ENCODE measurements around the gene IL12RB1.

Gene IL12RB1

DNA sequence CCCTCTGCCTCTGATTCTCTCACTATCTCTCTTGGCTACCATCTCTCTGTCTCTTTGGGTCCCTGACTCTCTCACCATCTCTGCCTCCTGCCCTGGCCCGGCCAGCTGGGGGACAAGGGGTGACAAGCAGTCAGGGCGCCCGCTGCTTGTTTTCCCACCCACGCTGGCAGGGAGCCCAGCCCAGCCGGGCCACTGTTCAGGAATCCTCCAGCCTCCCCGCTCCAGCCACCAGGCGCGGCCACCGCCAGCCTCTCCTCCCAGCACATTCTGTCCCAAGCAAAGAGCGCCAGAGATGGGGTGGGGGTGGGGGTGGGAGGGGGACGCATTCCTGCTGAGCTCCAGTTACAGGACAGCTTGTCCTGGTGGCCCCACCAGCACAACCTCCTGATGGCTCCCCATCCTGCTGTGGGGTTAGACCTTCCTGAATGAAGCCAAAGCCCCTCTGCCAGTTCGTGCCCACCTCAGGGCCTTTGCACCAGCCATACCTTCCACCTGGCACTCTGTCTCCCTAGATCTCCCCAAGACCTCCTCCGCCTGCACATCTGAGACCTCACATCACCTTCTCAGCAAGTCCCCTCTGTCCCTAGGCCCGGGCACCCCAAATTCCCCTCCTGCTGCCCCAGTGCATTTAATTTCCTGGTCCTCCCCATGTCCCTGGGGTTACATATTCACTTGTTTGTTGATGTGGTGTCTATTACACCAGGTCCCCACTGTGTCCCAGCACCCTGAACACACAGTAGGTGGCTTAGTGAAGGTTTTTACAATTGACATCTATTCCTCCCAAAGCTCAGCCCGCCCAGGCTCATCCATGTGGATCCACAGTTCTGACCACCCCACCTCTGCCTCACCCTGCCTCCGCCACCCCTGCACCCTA, 66.3 kb downstream of the IL12RB1 start:
- peaks cover 38% of the 10 kb centered on the region for H3K4me1 Mint-ChIP-seq
- DNase-seq (ENCODE audit: low spot score in 2 of 2) (no peak), ATAC-seq (replicated peaks; ENCODE audit: extremely low read depth, poor library complexity, severe bottlenecking) (no peak)
- no peaks in the 10 kb centered on the region for H3K9me3 Mint-ChIP-seq
- no peaks in the 10 kb centered on the region for H3K27me3 Mint-ChIP-seq
- H3K27ac Mint-ChIP-seq (ENCODE audit: low read depth): peak overlapping the region; percentile 12
- peaks cover 7% of the 10 kb centered on the region for H3K36me3 Mint-ChIP-seq (ENCODE audit: insufficient read depth)
- H3K4me3 Mint-ChIP-seq: peak overlapping the region; percentile 29

DNA sequence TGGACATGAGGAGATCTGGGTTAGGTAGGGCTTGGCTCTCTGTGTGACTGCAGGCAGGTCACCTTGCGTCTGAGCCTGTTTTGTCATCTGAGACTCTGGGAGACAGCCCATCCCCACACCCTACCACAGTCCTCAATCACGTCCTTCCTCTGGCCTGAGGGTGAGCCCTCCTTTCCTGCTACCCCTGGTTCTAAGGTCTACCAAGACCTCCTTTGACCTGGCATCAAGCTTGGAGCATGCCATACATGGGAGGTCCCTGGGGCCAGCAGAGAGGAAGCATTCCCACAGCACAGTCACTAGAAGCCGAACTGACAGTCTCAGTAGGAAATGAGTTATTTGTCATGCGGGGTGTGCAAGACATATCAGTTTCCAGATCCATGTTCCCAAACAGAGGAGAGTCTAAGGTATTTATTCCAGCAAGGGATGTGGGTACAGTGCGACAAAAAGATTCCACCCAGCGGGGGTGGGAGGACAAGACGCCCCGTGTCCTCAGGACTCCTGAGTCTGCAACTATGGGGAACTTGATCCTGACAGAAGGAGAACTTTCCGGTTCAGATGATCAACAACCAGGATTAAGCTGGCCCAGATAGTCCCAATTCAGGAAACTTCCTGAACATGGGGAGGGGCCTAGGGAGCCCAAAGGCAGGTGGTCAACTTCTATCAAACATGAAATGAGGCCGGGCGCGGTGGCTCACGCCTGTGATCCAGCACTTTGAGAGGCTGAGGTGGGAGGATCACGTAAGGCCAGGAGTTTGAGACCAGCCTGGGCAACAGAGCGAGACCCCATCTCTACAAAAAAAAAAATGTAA, 69.3 kb downstream of the IL12RB1 start:
- H3K4me1 Mint-ChIP-seq: peaks cover 44% of the 10 kb centered on the region
- H3K27me3 Mint-ChIP-seq: no peaks in the 10 kb centered on the region
- DNase-seq (ENCODE audit: low spot score in 2 of 2) (no peak), ATAC-seq (replicated peaks; ENCODE audit: extremely low read depth, poor library complexity, severe bottlenecking) (no peak)
- H3K27ac Mint-ChIP-seq (ENCODE audit: low read depth): peak overlapping the region; percentile 49
- no peak overlapping the region for H3K4me3 Mint-ChIP-seq
- H3K36me3 Mint-ChIP-seq (ENCODE audit: insufficient read depth): peaks cover 25% of the 10 kb centered on the region
- no peaks in the 10 kb centered on the region for H3K9me3 Mint-ChIP-seq

DNA sequence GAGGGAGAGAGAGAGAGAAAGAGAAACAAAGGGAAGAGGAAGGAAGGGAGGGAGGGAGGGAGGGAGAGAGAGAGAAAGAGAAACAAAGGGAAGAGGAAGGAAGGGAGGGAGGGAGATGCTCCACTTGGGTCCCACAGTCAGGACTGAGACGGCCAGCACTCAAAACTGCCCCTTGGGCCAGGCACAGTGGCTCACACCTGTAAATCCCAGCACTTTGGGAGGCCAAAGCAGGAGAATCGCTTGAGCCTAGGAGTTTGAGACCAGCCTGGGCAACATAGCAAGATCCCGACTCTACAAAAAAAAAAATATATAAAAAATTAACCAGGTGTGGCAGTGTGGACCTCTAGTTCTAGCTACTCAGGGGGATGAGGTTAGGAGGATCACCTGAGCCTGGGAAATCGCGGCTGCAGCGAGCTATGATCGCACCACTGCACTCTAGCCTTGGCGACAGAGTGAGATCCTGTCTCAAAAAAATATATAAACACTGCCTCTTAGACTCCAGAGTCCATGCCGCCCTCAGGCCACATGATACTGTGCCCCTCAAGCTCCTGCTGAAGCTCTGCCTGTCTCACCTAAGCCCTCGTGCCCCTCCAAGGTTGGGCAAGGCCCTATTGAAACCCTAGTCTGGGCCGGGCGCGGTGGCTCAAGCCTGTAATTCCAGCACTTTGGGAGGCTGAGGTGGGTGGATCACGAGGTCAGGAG, 70.4 kb downstream of the IL12RB1 start:
- H3K4me3 Mint-ChIP-seq: no peak overlapping the region
- H3K9me3 Mint-ChIP-seq: no peaks in the 10 kb centered on the region
- H3K4me1 Mint-ChIP-seq: peaks cover 33% of the 10 kb centered on the region
- no peaks in the 10 kb centered on the region for H3K27me3 Mint-ChIP-seq
- DNase-seq (ENCODE audit: low spot score in 2 of 2) (no peak), ATAC-seq (replicated peaks; ENCODE audit: extremely low read depth, poor library complexity, severe bottlenecking) (no peak)
- H3K27ac Mint-ChIP-seq (ENCODE audit: low read depth): no peak overlapping the region
- peaks cover 35% of the 10 kb centered on the region for H3K36me3 Mint-ChIP-seq (ENCODE audit: insufficient read depth)

DNA sequence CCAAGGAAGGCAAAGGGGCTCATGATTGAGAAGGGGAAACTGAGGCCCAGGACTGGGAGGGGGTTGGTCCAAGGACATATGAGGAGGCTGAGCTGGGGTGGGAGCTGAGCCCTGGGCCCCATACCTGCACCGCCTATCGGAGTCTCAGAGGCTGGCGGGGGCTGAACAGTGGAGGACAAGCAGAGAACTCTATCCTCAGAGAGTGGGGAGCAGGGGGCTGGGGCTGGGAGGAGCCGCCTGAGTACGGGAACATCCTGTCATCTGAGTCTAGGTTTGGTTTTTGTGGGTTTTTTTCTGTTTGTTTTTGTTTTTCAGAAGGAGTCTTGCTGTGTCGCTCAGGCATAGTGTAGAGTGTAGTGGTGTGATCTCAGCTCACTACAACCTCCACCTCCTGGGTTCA, 72.5 kb downstream of the IL12RB1 start:
- peaks cover 49% of the 10 kb centered on the region for H3K36me3 Mint-ChIP-seq (ENCODE audit: insufficient read depth)
- peak overlapping the region; percentile 80 for H3K27ac Mint-ChIP-seq (ENCODE audit: low read depth)
- peak overlapping the region; percentile 4 for H3K4me3 Mint-ChIP-seq
- peaks cover 24% of the 10 kb centered on the region for H3K4me1 Mint-ChIP-seq
- DNase-seq (ENCODE audit: low spot score in 2 of 2) (no peak), ATAC-seq (replicated peaks; ENCODE audit: extremely low read depth, poor library complexity, severe bottlenecking) (peak; percentile 61)
- no peaks in the 10 kb centered on the region for H3K27me3 Mint-ChIP-seq
- no peaks in the 10 kb centered on the region for H3K9me3 Mint-ChIP-seq

DNA sequence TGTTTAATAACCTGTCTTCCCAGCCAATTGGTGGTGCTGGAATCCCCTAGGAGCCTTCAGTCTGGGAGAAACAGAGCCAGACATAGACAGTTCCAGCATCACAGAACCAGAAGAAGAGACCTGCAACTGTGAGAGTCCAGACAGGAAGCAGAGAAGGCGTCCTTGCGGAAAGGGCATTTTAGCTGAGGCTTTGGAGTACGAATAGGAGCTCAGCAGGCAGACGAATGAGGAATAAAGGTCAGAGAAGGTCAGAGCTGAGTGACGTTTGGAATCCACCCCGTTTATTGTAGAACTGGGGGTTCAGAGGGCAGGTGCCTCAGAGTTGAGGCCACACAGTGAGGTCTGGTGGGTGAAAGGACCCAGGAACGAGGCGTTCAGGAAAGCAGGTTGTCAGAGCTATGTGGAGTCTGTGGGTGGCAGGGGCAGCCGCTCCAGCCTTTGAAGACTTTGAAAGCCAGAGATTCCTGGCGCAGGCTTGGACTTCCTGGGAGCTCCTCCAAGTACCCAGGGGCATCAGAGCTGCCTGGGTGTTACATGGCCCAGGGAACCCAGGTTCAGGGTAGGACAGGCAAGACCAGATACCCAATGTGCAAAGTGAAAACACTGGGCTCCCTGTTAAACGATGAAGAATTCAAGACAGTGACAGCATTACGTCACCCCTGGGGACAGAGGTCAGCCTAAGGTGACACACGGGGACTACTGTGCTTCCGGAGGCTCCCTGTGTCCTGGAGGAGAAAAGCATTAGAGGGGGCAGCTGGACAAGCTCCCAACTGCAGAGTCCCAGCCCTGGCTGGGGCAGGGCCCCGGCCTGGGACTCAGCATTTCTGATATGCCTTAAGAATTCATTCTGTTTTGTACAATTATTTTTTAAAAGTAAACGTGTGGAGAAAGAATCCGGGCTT, 73.3 kb downstream of the IL12RB1 start:
- no peaks in the 10 kb centered on the region for H3K27me3 Mint-ChIP-seq
- H3K27ac Mint-ChIP-seq (ENCODE audit: low read depth): peak overlapping the region; percentile 80
- H3K4me1 Mint-ChIP-seq: peaks cover 24% of the 10 kb centered on the region
- DNase-seq (ENCODE audit: low spot score in 2 of 2): no peak
- peaks cover 56% of the 10 kb centered on the region for H3K36me3 Mint-ChIP-seq (ENCODE audit: insufficient read depth)
- no peaks in the 10 kb centered on the region for H3K9me3 Mint-ChIP-seq
- no peak for ATAC-seq (replicated peaks; ENCODE audit: extremely low read depth, poor library complexity, severe bottlenecking)
- peak overlapping the region; percentile 4 for H3K4me3 Mint-ChIP-seq

DNA sequence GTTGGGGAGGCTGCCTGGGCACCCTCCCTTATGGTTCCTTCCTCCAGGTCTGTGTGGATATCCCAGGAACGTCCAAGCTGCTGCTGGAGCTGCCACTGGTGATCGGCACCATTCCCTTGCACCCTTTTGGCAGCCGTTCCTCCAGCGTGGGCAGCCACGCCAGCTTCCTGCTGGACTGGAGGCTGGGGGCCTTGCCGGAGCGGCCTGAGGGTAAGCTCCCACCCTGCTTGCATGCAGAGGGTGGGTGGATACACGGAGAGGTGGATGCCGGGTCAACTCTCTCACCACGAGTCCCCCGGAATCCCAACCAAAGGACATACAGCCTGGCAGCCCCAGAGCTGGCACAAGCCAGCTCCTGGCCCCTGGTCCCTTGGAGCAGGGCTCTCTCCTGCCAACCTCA, 76.6 kb downstream of the IL12RB1 start:
- peaks cover 27% of the 10 kb centered on the region for H3K4me1 Mint-ChIP-seq
- H3K27ac Mint-ChIP-seq (ENCODE audit: low read depth): no peak overlapping the region
- no peaks in the 10 kb centered on the region for H3K27me3 Mint-ChIP-seq
- ATAC-seq (replicated peaks; ENCODE audit: extremely low read depth, poor library complexity, severe bottlenecking) (no peak), DNase-seq (ENCODE audit: low spot score in 2 of 2) (no peak)
- H3K4me3 Mint-ChIP-seq: no peak overlapping the region
- H3K9me3 Mint-ChIP-seq: no peaks in the 10 kb centered on the region
- H3K36me3 Mint-ChIP-seq (ENCODE audit: insufficient read depth): peaks cover 65% of the 10 kb centered on the region

DNA sequence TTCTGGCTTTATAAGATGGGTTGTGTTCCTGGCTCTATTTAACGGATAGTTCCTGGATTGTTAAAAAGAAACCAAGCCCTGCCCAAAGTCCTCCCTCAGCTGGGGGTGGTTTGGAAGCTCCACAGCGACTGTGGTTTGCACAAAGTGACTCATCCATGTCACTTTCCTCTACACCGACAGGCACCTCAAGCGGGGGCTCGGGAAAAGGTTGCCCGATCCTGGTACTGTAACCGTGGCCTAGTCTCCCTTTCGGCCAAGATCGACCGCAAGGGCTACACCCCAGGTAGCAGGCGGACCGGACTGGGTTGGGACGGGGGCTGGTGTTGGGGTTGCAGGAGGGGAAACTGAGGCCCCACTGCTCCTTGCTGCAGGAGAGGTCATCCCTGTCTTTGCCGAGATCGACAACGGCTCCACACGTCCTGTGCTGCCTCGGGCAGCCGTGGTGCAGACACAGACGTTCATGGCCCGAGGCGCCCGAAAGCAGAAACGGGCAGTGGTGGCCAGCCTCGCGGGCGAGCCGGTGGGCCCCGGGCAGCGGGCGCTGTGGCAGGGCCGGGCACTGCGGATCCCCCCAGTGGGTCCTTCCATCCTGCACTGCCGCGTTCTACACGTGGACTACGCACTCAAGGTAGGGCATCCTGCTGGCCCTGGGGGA, 77.2 kb downstream of the IL12RB1 start:
- no peak overlapping the region for H3K27ac Mint-ChIP-seq (ENCODE audit: low read depth)
- H3K4me1 Mint-ChIP-seq: peaks cover 26% of the 10 kb centered on the region
- ATAC-seq (replicated peaks; ENCODE audit: extremely low read depth, poor library complexity, severe bottlenecking): no peak

More for the DNA sequence above, 77.2 kb downstream of the IL12RB1 start:
- DNase-seq (ENCODE audit: low spot score in 2 of 2): no peak
- peak overlapping the region; percentile 95 for H3K4me3 Mint-ChIP-seq
- peaks cover 66% of the 10 kb centered on the region for H3K36me3 Mint-ChIP-seq (ENCODE audit: insufficient read depth)
- no peaks in the 10 kb centered on the region for H3K27me3 Mint-ChIP-seq
- no peaks in the 10 kb centered on the region for H3K9me3 Mint-ChIP-seq

Measured in central memory CD8-positive, alpha-beta T cell (primary cell).